DMS 273 treated with DMSO at 0.1 percent for 48 hours (cell line): ENCODE measurements around the gene GPHN.
"Not testable (repeated sequence)": the region's sequence is repeated elsewhere in the genome, so short reads cannot be mapped to it uniquely, and the experiment has no call there.

Experiments
- DNase-seq: peaks from one replicate; lab custom pipeline; 2025; lab: John Stamatoyannopoulos, UW

The GPHN gene

GRCh38 chr14:66677780-66678179 lies 169.8 kb downstream of the GPHN start:
- DNase-seq = no peak

DNA sequence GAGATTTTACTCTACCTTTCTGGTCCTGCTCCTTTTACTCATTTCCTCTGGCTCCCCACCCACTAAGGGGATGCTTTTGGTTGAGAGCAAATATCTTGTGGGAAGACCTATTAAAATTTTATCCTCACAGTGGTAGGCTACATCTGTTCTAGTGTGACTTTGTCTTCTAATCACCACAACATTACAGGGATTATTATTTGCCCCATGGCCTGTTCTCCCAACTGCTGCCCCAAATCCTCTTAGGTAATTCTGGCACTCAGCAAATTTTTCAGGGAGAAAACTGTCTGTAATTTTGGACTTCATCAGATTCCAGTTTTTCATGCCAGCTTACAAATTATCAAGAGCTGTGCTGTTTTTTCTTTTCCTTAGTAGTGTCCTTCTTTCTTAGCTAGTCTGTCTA lies 172.3 kb downstream of the GPHN start:
- DNase-seq = no peak

GRCh38 chr14:66696326-66696725 lies 188.4 kb downstream of the GPHN start:
- DNase-seq = no peak

DNA sequence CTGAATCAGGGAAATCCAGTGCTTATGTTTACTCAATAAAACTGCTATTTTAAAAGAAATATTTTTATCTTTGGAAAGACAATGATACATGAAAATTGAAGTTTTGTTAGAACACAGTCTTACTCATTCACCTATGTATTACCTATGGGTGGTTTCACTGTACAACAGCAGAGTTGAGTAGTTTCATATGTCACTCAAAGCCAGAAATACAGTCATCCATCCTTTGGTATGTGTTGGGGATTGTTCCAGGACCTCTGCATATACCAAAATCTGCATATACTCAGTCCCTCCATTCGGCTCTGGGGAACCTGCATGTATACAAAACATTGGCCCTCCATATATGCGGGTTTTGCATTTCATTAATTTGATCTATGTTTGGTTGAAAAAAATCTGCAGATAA lies 190.6 kb downstream of the GPHN start:
- no peak for DNase-seq

DNA sequence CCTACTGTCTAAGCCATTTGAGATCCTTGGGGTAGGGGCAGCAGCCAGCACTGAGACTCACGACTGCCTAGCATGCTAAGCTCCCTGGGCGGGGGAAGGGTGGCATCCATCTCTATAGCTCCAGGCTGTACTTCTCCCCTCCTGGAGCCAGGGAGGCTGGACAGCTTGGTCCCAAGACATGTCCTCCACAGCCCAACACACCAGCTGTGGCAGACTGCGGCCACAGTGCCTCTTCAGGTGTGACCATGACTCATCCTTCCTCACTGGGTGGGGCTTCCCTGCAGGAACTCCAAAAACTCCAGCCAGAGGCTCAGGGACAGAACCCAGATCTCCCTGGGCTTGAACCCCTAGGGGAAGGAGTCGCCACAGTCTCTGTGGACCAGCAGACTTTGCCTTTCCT lies 193.9 kb downstream of the GPHN start:
- no peak for DNase-seq

DNA sequence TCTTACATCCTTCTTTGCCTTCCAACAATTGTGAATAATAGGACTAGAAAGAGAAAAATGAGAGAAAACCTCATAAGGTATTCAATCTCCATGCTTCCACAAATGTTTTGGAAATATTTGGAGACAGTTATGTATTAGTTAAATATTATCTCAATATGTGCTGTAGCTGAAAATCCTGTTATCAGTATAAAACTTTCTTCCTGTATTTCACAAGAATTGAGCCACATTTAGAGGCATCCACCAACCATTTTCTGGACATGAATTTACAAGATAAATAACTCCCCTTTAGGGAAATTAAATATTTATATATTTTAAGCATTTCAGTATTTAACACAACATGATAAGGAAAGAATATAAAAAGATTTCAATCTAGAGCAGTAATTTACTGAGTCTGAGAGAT lies 200.3 kb downstream of the GPHN start:
- no peak for DNase-seq

DNA sequence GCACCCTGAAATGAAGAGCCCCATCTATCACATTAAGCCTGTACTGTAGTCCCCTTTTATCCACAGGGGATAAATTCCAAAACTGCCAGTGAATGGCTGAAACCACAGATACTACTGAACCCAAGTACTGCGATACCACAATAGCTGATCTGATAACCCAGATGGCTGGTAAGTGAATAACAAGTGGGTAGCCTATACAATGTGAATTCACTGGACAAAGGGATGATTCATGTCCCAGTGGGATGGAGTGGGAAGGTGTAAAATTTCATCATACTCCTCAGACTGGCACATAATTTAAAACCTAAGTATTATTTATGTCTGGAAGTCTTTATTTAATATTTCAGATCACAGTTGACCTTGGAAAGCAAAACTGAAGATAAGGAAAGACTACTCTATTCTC lies 201.3 kb downstream of the GPHN start:
- no peak for DNase-seq

GRCh38 chr14:66714291-66714690 lies 206.3 kb downstream of the GPHN start:
- DNase-seq = not testable (repeated sequence)

- not testable (repeated sequence) for DNase-seq
Observed at GRCh38 chr14:66715313-66715712, 207.4 kb downstream of the GPHN start.

DNA sequence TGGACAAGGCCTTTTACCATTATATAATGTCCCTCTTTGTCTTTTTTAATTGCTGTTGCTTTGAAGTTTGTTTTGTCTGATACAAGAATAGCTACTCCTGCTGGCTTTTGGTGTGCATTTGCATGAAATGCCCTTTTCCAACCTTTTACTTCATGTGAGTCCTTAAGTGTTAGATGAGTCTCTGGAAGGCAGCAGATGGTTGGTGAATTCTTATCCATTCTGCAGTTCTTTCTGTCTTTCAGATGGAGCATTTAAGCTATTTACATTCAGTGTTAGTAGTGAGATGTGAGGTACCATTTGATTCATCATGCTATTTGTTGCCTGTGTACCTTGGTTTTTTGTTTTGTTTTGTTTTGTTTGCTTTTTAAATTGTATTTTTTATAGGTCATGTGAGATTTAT lies 208.3 kb downstream of the GPHN start:
- DNase-seq = no peak

DNA sequence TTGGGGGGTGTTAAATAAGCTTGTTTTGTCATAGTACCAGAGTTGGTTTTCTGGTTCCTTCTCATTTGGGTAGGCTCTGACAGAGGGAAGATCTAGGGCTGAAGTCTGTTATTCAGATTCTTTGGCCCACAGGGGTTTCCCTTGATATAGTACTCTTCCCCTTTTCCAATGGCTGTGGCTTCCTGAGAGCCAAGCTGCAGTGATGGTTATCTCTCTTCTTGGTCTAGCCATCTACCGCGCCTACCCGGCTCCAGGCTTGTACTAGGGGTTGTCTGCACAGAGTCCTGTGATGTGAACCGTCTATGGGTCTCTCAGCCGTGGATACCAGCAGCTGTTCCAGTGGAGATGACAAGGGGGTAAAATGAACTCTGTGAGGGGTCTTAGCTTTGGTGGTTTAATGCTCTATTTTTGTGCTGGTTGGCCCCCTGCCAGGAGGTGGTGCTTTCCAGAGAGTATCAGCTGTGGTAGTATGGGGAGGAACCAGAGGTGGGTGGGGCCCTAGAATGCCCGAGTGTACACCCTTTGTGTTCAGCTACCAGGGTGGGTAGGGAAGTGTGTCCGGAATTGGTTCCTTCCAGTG lies 209.7 kb downstream of the GPHN start:
- DNase-seq = no peak

GRCh38 chr14:66724996-66725395 lies 217.0 kb downstream of the GPHN start:
- DNase-seq = no peak

DNA sequence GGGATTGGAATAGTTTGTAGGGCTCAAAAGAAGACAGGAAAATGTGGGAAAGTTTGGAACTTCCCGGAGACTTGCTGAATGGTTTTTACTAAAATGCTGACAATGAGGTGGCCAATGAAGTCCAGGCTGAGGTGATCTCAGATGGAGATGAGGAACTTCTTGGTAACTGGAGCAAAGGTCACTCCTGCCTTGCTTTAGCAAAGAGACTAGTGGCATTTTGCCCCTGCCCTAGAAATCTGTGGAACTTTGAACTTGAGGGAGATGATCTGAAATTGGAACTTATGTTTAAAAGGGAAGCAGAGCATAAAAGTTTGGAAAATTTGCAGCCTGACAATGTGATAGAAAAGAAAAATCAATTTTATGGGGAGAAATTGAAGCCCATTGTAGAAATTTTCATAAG lies 223.4 kb downstream of the GPHN start:
- not testable (repeated sequence) for DNase-seq

DNA sequence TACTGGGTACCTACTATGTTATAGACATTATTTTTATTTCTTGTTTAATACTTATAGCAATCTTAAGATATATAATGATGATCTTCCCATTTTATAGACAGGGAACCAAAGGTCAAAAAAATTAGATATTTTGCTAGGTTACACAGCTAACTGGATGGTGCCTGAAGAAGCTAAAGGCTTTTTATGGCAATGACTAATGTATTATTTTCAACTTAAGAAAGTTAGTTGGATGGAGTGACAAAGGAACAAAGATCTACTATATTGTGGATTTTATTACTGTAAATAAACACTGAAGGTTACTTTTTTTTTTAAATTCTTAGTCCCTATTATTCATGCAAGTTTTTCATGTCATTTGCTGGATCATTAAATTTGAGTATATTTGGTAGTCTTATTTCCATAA lies 227.9 kb downstream of the GPHN start:
- DNase-seq = no peak

DNA sequence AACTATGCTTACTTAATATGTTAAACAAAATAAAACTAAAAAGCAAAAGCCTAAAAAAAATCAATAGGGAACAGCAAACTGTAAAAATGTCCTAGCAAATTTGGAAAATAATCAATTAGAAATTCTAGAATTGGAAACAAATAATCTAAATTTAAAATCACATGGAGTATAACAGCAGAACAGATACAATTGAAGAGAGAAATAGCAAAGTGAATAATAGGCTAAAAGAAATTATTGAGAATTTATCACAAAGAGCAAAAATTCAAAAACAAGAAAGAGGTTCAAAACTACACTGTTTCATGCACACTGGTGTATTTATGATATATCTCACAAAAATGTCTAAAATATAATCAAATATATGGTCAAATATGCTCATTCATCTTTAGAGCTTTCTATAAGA lies 231.9 kb downstream of the GPHN start:
- no peak for DNase-seq

DNA sequence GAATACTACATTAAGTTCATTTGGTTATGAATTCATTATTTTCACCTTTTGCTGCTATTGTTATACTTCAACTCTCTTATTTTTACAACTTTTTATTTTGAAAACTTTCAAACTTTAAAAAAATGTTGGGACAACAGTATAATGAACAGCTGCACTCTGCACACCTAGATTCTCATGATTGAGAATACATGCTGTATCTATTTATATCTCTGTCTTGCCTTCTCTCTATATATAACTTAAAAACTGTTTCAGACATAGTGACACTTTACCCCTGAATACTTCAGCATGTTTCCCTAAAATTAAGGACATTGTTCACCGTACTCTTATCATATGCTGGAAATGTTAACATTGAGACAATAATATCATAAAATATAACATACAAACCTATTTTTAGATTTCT lies 237.1 kb downstream of the GPHN start:
- no peak for DNase-seq

- peak; percentile 3 for DNase-seq
Observed at GRCh38 chr14:66746316-66747006, 238.5 kb downstream of the GPHN start.

DNA sequence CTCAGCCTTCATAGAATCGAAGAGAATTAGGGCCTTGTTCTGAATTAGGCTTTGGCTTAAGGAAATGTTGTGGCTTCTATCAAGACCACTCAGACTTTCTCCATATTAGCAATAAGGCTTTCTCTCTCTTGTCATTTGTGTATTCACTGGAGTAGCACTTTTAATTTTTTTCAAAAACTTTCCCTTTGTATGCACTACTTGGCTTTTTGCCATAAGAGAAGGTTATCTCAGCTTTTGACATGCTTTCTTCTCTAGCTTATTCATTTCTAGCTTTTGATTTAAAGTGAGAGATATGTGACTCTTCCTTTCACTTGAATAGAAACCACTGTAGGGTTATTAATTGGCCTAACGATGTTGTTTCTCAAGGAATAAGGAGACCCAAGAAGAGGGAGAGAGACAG lies 244.2 kb downstream of the GPHN start:
- DNase-seq = no peak

- DNase-seq = no peak
Observed at GRCh38 chr14:66758031-66758613, 250.2 kb downstream of the GPHN start.

DNA sequence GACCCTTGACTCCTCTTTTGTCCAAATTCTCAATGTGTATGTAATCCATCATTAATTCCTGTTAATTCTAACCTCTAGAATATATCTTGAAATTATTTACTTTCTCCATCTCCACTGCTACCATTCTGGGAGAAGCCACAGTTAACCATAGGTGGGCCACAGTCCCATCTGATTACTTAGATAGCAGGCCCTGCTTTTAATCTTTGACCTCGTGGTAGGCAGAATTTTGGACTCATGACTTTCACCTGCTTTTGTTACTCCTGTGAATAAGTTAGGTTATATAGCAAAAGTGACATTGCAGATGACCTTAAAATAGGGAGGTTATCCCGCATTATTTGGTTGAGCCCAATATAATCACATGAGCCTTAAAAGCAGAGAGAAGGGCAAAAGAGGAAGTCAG lies 264.2 kb downstream of the GPHN start:
- DNase-seq = no peak

DNA sequence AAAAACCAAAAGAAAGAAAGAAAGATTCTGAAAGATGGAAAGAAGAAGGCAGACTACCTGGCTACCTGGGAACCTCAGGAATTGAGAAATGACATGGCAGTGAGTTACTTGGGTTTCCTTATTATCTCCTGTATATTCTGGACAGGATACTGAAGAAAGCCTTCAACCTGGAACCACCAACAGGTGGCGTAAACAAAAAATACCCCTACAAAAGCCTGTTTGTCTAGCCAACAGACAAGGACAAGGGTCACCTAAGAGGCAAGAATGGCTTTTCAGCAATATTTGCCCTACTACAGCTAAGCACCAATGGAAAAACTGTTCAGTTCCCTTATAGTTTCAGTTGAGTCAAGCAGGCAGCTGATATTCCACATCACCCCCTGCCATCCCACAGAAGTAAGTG lies 274.9 kb downstream of the GPHN start:
- no peak for DNase-seq

DNA sequence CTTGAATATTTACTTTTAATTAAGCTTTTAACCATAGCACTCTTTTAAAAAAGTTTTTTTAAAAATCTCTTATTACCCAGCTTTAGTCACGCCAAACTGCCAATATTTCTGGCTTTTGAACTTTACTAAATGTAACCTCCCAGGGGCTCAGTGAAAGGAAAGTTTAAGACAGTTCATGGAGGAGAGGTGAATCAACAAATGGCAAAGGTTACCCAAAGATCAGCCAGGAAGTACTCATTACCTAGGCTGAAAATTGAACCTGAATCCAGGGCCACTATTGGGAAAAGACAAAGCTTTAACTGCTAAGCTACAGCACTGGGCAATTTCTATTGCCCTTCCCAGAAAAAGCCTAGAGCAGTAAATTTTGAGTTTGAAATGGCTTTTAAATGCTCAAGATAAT lies 282.2 kb downstream of the GPHN start:
- DNase-seq = no peak

- no peak for DNase-seq
Observed at GRCh38 chr14:66802962-66803361, 295.0 kb downstream of the GPHN start.

GRCh38 chr14:66804141-66804540 lies 296.2 kb downstream of the GPHN start:
- no peak for DNase-seq
